Prostate gland (tissue), 2 donors: ENCODE data around the gene EDEM3.

Experiments used
- CTCF ChIP-seq, 4 experiments: fragments of 200-600 bp in 2 of 4; fragments of 450-650 bp in 2 of 4; sonication (generic) in 2 of 4; IDR thresholded peaks; 1 replicate in 3 of 4; 2 replicates in 1 of 4; pipeline ENCODE4 v1.5.1; 2016 to 2019; ENCODE audit warnings: antibody characterized with exemption in 4 of 4, mild to moderate bottlenecking in 2 of 4, moderate library complexity in 2 of 4
- POLR2A ChIP-seq: fragments of 450-650 bp; IDR thresholded peaks from one replicate; pipeline ENCODE4 v1.6.1; 2016; ENCODE audit warnings: antibody characterized with exemption, mild to moderate bottlenecking
- POLR2AphosphoS5 ChIP-seq: sonication (generic); formaldehyde crosslinking; IDR thresholded peaks from one replicate; pipeline ENCODE4 v1.6.1; 2017; ENCODE audit warnings: antibody characterized with exemption

GRCh38 chr1:184747089-184747955 lies 7.3 kb downstream of the EDEM3 start:
- TF ChIP-seq CTCF (IDR thresholded peaks at IDR 0.05) (no peak), POLR2AphosphoS5 (no peak), POLR2A (no peak)
